RKO (cell line): ENCODE data around the gene SLC12A3.
A peak's percentile ranks its signal among the peaks of the same experiment; 100 is the strongest.
"Not testable (repeated sequence)": the region's sequence is repeated elsewhere in the genome, so short reads cannot be mapped to it uniquely, and the experiment has no call there.

Source experiments
- DNase-seq: peaks from one replicate; pipeline ENCODE4 v3.0.0-alpha.2; 2016; ENCODE audit warnings: low spot score

The SLC12A3 gene

DNA sequence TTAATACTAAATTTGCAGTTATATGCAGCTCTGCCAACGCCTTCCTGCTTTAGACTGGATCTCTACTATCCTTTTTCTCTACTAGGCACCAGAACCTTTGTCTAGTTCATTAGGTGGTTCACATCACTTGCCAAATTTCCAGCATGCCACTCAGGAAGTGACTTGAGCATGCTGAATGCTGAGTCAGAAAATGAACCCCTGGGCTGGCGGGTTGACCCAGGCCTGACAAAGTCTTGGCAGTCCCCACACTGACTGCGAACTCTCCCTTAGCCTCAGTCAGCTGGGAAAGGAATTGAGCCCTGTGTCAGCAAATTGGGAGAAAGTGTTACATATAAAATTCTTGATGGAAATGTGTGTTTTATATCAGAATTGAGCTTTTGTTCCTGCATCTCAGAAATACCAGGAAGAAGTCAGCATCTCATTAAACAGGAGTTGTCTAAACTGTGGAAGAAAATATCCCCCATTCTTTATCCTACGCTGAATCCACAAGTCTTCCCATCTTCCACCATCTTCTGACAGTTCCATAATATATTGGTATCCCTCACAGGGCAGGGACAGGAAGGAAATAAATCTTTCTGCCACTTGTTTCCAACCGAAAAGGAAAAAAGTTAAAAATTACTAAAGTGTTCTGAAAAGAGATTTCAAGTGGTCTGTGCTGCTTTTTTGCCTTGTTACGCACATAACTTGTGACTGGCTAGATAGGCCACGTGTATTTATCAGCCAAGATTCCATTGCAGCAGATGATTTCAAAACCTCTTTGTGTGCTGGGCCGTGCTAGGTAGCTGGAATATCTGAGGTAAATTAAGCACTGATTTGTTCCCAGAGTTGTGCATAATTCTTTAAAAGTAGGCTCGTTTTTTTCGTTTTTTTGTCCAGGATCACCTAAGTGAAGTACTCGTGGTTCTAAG is 16.7 kb upstream of the SLC12A3 start:
- peak; percentile 66 for DNase-seq

DNA sequence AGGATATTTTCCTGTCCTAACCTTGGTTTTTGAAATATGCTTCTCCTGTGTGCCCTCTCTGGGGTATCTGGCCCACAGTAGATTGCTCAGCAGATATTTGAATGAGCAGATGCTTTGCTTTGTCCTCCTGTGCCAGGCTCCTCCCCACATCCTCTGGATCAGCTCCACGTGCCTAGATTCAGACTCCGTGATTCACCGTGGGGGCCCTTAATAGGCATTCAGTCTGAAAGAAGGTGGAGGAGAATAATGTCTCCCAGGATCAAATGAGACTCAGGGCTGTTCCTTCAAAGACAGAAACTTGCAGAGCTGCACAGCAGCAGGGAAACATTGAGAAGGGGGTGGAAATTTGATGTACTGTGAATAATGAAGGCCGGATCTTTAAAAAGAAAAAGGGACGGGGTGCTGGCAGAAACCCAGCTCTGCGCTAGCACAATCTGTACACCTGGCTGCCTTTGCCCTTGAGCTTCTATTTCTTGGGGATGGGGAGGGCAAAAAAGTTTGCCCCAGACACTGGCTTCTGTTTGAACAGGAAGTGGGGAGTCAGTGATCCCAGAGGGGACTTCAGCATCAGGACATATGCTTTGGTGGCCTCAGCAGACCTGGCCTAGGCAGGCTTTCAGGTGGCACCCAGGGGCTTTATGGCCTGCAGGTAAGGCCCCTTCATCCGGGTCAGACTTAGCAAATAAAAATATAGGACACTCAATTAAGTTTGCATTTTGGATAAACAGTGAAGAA is 15.9 kb upstream of the SLC12A3 start:
- peak; percentile 15 for DNase-seq

DNA sequence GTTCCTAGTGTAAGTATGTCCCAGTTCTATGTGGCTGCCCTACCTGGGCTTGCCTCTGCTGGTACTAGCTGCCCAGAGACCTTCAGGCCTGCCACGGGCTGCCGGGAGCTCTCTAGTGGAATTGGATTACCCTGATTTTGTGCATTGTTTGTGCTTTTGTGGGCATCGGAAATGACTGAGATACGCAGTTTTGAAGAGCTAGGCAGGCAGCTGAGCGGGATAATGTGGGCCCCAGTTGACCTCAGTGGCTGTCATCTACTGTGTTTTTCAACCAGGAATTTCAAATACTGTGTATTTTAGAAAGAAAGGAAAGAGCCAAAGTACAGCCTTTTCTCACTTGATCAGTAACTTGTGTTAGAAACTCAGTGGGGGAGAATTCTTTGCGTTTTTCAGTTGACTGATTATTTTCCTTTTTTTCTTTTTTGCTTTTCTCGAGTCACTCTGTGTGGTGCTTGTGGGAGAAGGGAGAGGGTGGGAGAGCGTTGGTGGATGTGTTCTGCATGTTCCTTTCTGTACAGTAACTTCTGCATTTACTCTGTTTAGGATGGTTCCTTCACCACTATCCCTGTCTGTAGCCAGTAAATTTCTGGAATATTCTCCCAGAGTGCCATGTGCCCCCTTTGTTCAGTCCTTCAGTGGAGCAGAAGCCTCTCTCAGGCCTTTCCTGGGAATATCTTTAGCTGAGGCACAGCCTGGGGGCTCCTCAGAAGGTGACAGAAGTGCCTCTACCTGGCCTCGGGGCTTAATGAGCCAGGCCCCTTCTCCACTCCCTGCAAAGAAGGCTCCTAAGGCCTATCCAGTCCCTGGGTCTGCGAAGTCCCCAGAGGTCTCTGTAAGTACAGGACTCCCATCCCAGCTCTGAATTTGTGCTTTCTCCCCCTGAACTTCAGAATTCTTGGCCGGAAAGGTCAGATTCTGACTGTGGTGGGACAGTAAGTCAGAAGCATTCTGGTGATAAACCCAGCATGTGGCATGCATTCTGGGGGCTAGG is 15.0 kb upstream of the SLC12A3 start:
- DNase-seq: no peak

DNA sequence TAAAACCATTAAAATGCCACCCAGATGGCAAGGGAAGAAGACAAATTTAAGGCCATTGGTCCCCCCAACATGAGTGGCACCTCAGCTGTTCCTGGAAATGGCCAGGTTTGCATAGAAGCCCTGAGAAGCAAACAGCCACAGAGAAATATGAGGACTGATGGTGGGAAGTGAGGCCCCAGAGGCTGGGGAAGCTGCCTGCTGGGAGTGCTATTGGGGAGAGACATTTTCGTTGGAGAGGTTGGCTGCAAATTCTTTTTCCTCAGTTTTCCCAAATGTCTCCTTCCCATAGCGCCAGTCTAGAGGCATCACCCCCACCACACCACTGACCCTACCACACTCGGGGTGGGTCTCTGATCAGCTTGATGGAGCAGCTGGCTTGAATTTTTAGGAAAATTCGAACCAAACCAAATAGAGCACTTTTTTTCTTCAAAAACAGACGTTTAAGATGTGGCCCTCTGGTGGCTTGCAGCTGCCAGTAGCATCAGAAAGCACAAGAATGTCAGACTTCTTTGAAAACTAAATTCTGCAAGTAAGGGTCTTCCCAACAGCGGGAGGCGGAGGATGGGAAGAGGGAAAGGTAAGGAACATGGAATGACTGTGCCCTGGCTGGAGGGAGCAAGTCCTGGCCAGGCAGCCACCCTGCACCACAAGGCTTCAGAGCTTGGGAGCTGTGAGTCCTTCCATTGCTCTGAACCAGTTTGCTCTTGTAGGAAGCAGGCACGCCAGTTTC is 13.2 kb upstream of the SLC12A3 start:
- DNase-seq: peak; percentile 19

DNA sequence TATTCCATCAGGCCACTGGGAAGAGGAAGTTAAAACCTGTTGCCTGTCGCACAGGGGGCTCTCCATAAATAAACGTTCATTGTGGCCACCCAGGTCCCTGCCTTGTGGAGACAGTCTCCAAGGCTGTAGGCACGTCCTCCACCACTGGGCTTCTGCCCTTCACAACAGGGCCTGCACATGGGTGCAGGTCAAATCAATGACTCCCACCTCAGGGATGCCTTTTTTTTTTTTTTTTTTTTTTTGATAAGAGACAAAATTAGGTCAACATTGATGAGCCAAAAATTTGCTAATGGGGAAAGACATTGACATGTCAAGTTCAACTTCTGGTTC is 12.6 kb upstream of the SLC12A3 start:
- DNase-seq: no peak

DNA sequence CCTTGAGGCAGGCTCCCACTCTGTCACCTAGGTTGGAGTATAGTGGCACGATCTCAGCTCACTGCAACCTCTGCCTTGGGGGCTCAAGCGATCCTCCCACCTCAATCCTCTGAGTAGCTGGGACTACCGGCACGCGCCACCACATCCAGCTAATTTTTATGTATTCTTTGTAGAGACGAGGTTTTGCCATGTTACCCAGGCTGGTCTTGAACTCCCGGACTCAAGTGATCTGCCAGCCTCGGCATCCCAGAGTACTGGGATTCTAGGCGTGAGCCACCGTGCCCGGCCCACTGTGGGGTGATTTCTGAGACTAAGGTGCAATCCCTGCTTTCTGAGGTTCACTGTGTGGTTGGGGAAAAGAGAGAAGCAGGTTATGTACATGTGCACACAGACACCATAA is 12.0 kb upstream of the SLC12A3 start:
- DNase-seq: no peak

DNA sequence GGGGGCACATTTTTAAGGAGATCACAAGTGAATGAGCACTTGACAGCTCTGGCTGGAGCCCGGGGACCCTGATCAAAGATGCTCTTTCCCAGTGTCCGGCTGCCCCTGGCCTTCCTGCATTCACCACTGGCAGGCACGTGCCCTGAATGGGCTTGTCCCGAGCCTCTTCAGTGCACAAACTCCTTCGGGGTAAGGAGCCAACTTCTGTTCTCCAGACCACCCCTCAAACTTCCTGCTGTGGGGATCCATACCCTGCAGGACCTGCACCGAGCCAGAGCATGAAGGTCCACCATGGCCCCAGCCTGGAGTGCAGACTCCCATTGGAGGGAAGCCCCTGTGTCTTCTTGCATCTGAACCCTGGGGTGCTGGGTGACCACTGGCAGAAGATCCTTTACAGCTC is 9.8 kb upstream of the SLC12A3 start:
- no peak for DNase-seq

DNA sequence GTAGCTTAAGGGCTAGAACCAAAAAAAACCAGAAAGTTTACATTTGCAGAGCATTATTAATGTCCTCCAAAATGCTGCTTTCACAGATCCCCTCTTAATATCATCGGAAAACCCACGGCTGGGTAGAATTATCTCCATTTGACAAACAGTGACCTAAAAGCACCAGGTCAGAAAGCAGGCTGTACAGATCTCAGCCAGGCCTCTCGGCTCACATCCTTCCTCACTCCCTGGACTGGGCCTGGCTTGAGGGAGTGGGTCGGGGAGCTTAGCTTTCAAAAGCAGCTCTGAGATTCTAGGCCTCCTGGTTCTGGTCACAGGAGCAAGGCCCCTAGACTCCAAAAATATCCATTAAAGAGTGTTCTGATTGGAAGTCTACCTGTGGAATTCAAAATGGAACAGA is 9.1 kb upstream of the SLC12A3 start:
- DNase-seq: no peak

DNA sequence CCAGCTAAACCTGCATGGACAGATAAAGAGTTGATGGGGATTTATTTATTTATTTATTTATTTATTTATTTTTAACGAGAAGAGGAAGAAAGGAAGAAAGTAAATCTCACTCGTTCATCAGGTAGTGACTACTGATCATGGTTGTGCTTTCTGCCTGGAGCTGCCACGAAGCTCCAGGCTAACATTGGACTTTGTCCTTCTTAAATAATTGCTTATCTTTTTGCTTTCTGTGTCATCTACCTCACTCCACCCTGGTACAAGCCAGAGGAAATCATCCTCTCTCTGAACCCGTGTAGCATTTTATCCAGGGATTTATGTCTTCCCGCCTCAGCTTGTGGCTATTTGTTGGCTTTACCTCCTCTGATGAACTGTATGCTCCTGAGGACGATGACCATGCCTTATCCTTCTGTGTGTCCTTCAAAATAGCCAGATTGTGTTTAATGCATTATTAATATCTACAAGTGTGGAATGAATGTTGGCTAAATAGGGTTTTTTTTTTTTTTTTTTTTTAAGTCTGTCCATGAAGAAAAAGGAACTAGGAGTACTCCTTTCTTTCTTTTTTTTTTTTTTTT is 8.0 kb upstream of the SLC12A3 start:
- DNase-seq: no peak

DNA sequence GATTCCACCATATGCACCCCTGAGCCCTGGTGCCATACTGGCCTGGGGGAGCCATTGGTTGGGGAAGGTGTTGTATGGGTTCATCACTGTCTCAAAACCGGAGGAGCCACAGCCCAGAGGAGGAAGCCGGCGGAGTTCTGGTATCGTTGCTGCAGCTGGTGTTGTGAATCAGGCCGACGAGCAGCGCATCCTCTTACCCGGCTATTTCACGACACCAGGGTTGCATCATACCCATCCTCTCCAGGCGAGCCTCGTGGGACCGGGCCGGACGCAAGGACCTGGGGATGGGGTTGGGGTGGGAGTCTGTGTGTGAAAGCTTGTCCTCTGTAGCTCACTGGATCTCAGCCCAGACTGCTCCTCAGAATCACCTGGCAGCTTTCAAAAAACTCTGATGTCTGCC is 6.6 kb upstream of the SLC12A3 start:
- no peak for DNase-seq

DNA sequence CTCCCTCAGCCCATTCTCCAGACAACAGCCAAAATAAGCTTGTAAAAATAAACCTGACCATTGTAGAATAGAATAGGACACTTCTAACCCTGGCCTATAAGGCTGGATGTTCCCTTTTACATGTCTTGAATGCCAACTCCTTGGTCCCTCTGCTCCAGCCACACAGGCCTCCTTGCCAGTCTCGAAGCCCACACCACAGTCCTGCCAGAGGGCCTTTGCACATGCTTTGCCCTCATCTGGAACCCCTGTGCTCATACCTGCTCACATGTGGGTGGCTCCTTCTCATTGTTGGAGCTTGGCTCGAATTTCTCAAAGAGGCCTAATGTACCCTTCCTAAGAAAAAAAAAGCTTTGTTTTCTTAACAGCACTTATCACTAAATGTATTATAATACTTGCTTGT is 5.4 kb upstream of the SLC12A3 start:
- no peak for DNase-seq

DNA sequence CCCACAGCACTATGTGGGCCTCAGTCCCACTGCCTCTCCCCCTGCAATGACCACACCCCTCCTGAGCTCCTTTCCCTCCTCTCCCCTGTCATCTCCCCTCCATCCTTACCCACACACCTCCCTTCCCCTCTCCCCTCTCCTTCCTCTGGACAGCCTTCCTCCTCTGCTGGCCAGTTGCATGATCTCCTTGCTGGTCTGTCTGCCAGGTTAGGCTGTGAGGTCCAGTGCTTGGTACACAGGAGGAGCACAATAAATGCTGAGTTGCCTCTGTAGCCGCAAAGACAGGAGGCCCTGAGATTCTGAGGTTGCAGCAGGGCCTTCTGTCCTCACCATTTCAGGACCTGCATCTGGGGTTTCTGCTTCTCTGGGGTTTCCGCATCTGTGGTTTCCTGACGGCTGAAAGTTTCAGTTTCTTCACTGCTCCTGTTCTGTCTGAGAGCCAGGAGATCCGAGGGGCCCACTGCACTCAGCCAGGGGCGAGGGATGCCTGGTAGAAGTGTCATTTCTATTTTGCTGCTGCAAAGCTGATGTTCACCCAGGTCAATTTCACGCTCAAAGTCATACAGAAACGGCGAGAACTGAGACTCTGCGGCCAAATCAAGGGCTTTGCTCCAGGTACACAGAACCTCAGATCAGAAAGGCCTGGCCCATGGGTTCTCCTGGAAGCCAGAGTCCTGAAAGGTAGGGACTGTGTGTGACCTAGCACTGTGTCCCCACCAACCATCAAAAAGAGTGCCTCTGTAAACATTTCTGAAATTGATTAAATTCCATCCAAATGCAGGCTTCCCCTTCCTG is 4.6 kb upstream of the SLC12A3 start:
- no peak for DNase-seq

DNA sequence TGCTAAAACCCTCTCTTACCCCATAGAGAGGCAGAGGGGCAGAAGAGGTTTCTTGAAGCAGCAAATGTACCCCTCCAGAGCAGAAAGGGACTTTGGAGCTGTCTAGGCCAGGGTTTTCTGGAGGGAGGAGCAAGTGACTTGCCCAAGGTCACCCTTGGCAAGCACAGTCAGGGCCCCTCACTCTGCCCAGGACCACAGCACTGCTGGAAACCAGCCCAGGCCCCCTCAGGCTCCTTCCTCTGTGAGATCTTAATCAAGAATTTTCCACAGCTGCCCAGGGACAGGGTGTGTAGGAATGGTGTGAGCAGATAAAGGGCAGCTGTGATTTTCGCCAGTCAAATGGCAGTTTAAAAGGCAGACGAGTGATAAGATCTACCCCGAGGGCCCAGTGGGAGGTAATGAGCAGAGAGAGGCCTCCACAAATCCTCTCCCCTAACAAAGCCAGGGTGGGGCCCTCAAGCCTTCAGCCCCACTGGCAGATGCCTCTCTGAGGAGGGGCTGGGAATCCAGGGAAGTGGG is 3.9 kb upstream of the SLC12A3 start:
- no peak for DNase-seq

DNA sequence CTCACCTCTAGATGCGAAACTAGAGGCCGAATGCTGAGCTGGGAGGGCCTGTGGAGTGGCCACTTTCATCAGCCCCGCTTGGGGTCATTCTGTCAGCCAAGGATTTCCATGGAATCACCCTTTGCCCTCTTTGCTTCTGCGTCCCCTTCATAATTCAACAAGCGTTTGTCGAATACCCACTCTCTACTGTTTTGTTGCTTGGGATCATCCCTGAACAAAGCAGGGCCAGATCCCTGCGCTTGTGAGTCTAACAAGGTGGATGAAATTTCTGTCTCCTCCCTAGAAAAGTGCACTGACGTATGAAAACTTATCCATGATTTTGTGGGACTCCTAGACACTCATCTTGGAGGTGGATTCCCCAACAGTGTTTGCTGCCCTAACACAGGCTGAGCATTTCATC is 3.3 kb upstream of the SLC12A3 start:
- DNase-seq: no peak

DNA sequence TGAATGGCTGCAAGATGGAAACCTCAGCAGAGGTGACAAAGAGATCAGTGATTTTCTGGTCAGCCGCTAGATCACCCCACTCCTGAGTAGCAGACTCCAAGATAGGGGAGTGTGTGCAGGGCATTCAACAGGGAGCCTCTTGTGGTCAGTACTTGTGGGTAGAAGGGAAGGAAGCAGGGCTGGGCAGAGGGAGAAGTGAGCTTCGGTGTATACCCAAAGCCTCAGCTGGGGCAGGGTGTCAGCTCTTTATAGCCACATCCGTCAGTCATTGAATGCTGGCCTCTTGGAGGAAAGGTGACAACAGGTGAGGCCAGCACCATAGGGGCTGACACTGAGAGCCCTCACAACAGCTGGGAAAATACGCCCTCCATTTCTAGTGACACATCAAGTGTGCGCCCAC is 2.2 kb upstream of the SLC12A3 start:
- DNase-seq: no peak

DNA sequence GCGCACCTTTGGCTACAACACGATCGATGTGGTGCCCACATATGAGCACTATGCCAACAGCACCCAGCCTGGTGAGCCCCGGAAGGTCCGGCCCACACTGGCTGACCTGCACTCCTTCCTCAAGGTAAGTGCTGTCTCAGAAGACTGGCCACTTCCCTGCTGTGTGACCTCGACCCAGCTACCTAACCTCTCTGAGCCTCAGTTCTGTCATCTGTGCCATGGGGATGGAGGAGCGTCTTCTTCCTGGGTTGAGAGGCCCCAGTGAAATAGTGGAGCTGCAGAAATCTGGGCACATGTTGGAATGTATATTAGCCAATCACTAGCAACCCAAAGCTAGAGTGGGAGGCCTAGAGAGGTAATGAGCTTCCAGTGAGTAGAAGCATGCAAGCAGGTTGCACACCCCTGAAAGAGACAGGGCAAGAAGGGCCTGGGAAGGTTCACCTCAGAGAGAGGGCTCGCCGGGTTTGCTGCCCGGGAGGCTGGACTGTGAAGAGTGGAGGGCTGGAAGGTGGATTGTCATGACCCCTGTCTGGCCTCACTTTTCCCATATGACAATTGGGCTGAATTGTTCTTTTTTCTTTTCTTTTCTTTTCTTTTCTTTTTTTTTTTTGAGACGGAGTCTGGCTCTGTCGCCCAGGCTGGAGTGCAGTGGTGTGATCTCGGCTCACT is 521 bp downstream of the SLC12A3 start:
- DNase-seq: no peak

DNA sequence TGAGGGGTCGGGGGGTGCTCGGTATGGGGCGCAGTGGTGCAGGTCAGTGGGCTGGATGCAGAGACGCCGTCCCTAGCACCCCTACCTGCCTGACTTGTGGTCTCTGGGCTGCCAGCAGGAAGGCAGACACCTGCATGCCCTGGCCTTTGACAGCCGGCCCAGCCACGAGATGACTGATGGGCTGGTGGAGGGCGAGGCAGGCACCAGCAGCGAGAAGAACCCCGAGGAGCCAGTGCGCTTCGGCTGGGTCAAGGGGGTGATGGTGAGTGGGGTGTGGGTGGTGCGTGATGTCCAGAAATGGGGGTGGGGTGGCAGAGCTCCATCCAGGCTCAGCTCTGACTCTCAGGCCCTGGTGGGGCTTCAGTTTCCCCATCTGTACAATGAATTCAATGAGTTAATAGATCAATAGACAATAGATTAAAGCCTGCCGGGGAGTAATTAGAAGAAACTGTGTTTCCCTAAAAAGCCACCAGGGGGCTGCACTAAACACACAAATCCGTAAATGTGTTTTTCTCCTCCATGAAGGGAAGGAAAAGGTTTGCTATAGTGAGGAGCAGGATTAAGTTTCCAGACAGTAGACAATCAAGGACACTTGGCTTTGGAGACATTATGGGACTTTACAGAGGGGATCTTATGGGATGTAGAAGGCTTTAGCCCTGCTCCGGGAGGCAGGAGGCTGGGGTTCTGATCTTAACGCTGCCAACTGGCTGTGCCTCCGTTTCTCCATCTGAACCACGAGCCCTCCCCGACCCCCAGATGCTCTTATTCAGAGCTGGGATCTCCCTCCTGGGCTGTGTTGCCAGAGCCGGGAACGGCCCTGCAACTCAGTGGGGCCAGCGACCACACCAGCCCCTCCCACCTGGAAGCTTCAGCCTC is 2.2 kb downstream of the SLC12A3 start:
- peak; percentile 64 for DNase-seq

DNA sequence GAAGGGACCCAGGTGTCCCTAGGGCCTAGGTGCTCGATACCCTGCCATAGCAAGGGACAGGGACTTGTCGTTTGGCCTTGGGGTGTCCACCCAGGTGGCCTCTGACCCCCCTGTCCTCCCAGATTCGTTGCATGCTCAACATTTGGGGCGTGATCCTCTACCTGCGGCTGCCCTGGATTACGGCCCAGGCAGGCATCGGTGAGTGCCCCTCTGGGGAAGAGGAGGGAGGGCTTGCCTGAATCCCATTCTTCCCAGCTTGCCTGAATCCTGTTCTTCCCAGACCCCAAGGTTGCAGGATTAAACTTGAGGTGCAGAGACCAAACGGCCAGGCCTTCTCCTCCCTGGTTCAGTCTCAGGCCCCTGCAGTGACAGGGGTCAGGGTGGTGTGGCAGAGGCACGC is 3.2 kb downstream of the SLC12A3 start:
- no peak for DNase-seq

DNA sequence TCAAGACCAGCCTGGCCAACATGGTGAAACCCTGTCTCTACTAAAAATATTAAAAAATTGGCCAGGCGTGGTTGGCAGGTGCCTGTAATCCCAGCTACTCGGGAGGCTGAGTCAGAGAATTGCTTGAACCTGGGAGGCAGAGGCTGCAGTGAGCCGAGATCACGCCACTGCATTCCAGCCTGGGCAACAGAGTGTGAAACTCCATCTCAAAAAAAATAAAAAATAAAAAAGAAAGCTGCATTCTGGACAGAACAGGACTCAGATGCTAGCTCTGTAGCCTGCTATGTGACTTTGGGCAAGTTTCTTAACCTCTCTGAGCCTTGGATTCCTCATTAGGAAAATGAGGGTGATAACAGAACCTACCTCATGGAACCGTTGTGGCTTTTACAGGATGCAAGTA is 3.8 kb downstream of the SLC12A3 start:
- DNase-seq: not testable (repeated sequence)
